MM.1S (cell line): ENCODE data around the gene GCAT.

Experiments
- DNase-seq: peaks from one replicate; pipeline ENCODE4 v3.0.0-alpha.2; 2015
- H2AFZ ChIP-seq: fragments of 300-600 bp; sonication (generic); 2 replicates; pipeline ENCODE4 v1.6.0; 2016; ENCODE audit warnings: antibody characterized with exemption, low read length
- H3F3A ChIP-seq: fragments of 300-600 bp; sonication (generic); 2 replicates; pipeline ENCODE4 v1.6.1; 2016; ENCODE audit warnings: mild to moderate bottlenecking, antibody characterized with exemption, low read length, moderate library complexity, mixed read lengths; ENCODE audit not compliant: insufficient read depth
- H3K27ac ChIP-seq: fragments of 300-600 bp; sonication (generic); 2 replicates; pipeline ENCODE4 v1.5.1; 2016; ENCODE audit warnings: mild to moderate bottlenecking, low read length
- H3K27me3 ChIP-seq: fragments of 300-600 bp; sonication (generic); replicated peaks from 2 replicates; pipeline ENCODE4 v1.6.0; 2016; ENCODE audit warnings: low read length; ENCODE audit not compliant: insufficient read depth
- H3K36me3 ChIP-seq: fragments of 300-600 bp; sonication (generic); replicated peaks from 2 replicates; pipeline ENCODE4 v1.6.1; 2016; ENCODE audit warnings: mild to moderate bottlenecking, low read length, mixed read lengths; ENCODE audit not compliant: insufficient read depth
- H3K4me1 ChIP-seq: fragments of 300-600 bp; sonication (generic); 2 replicates; pipeline ENCODE4 v1.6.1; 2016; ENCODE audit warnings: low read length, mixed read lengths
- H3K4me2 ChIP-seq: fragments of 300-600 bp; sonication (generic); 2 replicates; pipeline ENCODE4 v1.6.0; 2016; ENCODE audit warnings: low read depth, low read length
- H3K4me3 ChIP-seq: fragments of 300-600 bp; sonication (generic); 2 replicates; pipeline ENCODE4 v1.5.1; 2016; ENCODE audit warnings: low read length, mixed read lengths
- H3K79me2 ChIP-seq: fragments of 300-600 bp; sonication (generic); 2 replicates; pipeline ENCODE4 v1.6.1; 2016; ENCODE audit warnings: mixed run types, low read length, mixed read lengths
- H3K9ac ChIP-seq: fragments of 300-600 bp; sonication (generic); 2 replicates; pipeline ENCODE4 v1.6.1; 2016; ENCODE audit warnings: low read length, mixed read lengths
- H3K9me2 ChIP-seq: fragments of 300-600 bp; sonication (generic); replicated peaks from 2 replicates; pipeline ENCODE4 v1.6.1; 2016; ENCODE audit warnings: mild to moderate bottlenecking, low read length, mixed read lengths; ENCODE audit not compliant: insufficient read depth
- H3K9me3 ChIP-seq: fragments of 300-600 bp; sonication (generic); replicated peaks from 2 replicates; pipeline ENCODE4 v1.6.1; 2016; ENCODE audit warnings: mild to moderate bottlenecking, low read length, mixed read lengths; ENCODE audit not compliant: insufficient read depth
- H4K20me1 ChIP-seq: fragments of 300-600 bp; sonication (generic); 2 replicates; pipeline ENCODE4 v1.6.1; 2016; ENCODE audit warnings: mild to moderate bottlenecking, low read length, moderate library complexity, mixed read lengths; ENCODE audit not compliant: insufficient read depth
- CTCF ChIP-seq: fragments of 300-600 bp; sonication (generic); IDR thresholded peaks from 2 replicates; pipeline ENCODE4 v1.5.1; 2016; ENCODE audit warnings: antibody characterized with exemption, low read length, mixed read lengths
- EZH2 ChIP-seq: fragments of 300-600 bp; sonication (generic); optimal IDR thresholded peaks from 2 replicates; pipeline ENCODE3; 2017; ENCODE audit warnings: low read depth, mild to moderate bottlenecking, antibody characterized with exemption, low read length, mixed read lengths
- EZH2phosphoT487 ChIP-seq: fragments of 300-600 bp; sonication (generic); IDR thresholded peaks from 2 replicates; pipeline ENCODE4 v1.6.1; 2018; ENCODE audit warnings: antibody characterized with exemption, low read length

GCAT gene

GRCh38 chr22:37801946-37802309, 5.8 kb upstream of the GCAT start:
- Histone ChIP-seq H3K4me3 (peak overlapping the region; percentile 28; the same call in 1 of the 2 replicates), H3K9ac (no peak overlapping the region), H3K9me2 (no peaks in the 10 kb centered on the region), H3K27me3 (peaks cover 61% of the 10 kb centered on the region), H3K36me3 (no peaks in the 10 kb centered on the region), H3K27ac (no peak overlapping the region), H3K4me1 (no peaks in the 10 kb centered on the region), H3K9me3 (no peaks in the 10 kb centered on the region), H3K79me2 (no peaks in the 10 kb centered on the region), H2AFZ (no peak overlapping the region), H3F3A (0 out of 2 replicates have a peak, but pooled peaks cover under 1% of the 10 kb centered on the region), H4K20me1 (no peaks in the 10 kb centered on the region), H3K4me2 (peak overlapping the region; percentile 56; the same call in 1 of the 2 replicates)
- no peak for TF ChIP-seq EZH2
- TF ChIP-seq CTCF = no peak
- TF ChIP-seq EZH2phosphoT487 = no peak
- no peak for DNase-seq

- TF ChIP-seq EZH2 = no peak
- no peak for TF ChIP-seq EZH2phosphoT487
- TF ChIP-seq CTCF = no peak
- Histone ChIP-seq H3K27ac (no peak overlapping the region), H3K9ac (no peak overlapping the region), H3K27me3 (peaks cover 66% of the 10 kb centered on the region), H3K9me2 (no peaks in the 10 kb centered on the region), H3K4me2 (peak overlapping the region; percentile 56), H3K9me3 (no peaks in the 10 kb centered on the region), H3F3A (0 out of 2 replicates have a peak, but pooled peaks cover 5% of the 10 kb centered on the region), H3K36me3 (no peaks in the 10 kb centered on the region), H3K4me3 (peak overlapping the region; percentile 28; the same call in 1 of the 2 replicates), H3K4me1 (no peaks in the 10 kb centered on the region), H2AFZ (no peak overlapping the region), H4K20me1 (no peaks in the 10 kb centered on the region), H3K79me2 (no peaks in the 10 kb centered on the region)
- DNase-seq = no peak
Observed at GRCh38 chr22:37802310-37803194, 5.2 kb upstream of the GCAT start.

GRCh38 chr22:37803195-37803638, 4.5 kb upstream of the GCAT start:
- no peaks in the 10 kb centered on the region for H3K4me1 ChIP-seq
- H3K36me3 ChIP-seq = no peaks in the 10 kb centered on the region
- no peak overlapping the region; the same call in 1 of the 2 replicates for H3K4me2 ChIP-seq
- H3F3A ChIP-seq = 0 out of 2 replicates have a peak, but pooled peaks cover 5% of the 10 kb centered on the region
- H3K27ac ChIP-seq = no peak overlapping the region
- peaks cover 66% of the 10 kb centered on the region for H3K27me3 ChIP-seq
- no peak overlapping the region for H3K4me3 ChIP-seq
- no peak for DNase-seq
- no peak overlapping the region for H2AFZ ChIP-seq
- no peak overlapping the region for H3K9ac ChIP-seq
- H3K9me2 ChIP-seq = no peaks in the 10 kb centered on the region
- TF ChIP-seq EZH2 (no peak), EZH2phosphoT487 (no peak), CTCF (no peak)
- no peaks in the 10 kb centered on the region for H3K79me2 ChIP-seq
- no peaks in the 10 kb centered on the region for H4K20me1 ChIP-seq
- no peaks in the 10 kb centered on the region for H3K9me3 ChIP-seq
